ENCODE measurements around the gene CATSPERE.

Gene CATSPERE

DNA sequence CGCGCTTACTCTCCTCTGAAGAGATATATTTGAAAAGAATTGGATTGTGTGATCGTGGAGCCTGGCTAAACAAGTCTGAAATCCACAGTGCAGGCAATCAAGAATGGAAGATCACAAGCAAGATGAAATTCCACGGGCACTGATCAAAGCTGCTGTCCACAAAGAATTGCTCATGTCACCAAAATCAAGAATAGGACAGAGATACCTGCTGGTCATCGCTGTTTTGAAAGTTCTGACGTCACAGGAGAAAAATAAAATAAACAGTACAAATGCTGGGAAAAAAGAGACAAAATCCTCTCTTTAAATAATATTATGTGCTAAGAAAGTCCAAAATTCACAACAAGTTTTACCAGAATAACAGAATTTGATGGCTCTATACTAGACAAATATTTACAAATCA, 179.8 kb downstream of the CATSPERE start:
- Histone ChIP-seq H2BK5ac (ENCODE audit: low read length) (no peak overlapping the region), H2BK15ac (ENCODE audit: low read length) (no peak overlapping the region), H2BK120ac (ENCODE audit: low read depth, low read length) (no peak overlapping the region), H3K18ac (ENCODE audit: low read length) (no peak overlapping the region), H3K23ac (ENCODE audit: low read depth, low read length, poor library complexity) (no peak overlapping the region), H2AK5ac (ENCODE audit: low read depth, low read length) (no peak overlapping the region), H3K79me1 (ENCODE audit: low read depth, low read length) (no peaks in the 10 kb centered on the region), H2BK12ac (ENCODE audit: low read length) (no peak overlapping the region), H2AFZ (ENCODE audit: low read length) (no peak overlapping the region), H3K4me1 (ENCODE audit: control insufficient read depth in 2 of 2, insufficient read depth in 1 of 2, low read depth in 1 of 2, low read length in 2 of 2) (peaks cover 0 to under 1% of the 10 kb centered on the region in 2 donors), H3K27ac (replicated peaks; ENCODE audit: low read length) (no peak overlapping the region), H4K8ac (ENCODE audit: low read depth, low read length) (no peak overlapping the region), H3K4ac (ENCODE audit: low read length) (no peak overlapping the region), H3K14ac (ENCODE audit: low read length) (no peak overlapping the region), H3K9me3 (replicated peaks in 1 of 2; ENCODE audit: control insufficient read depth in 2 of 2, insufficient read depth in 1 of 2, low read depth in 1 of 2, low read length in 2 of 2) (peaks cover 0 to 6% of the 10 kb centered on the region in 2 donors), H3K9ac (ENCODE audit: low read depth, low read length, poor library complexity) (no peak overlapping the region), H3K4me2 (ENCODE audit: insufficient read depth, low read length, poor library complexity, severe bottlenecking) (no peak overlapping the region), H3K36me3 (replicated peaks in 1 of 2; ENCODE audit: control insufficient read depth in 2 of 2, insufficient read depth in 2 of 2, low read length in 2 of 2) (no peaks in the 10 kb centered on the region), H4K91ac (ENCODE audit: low read depth, low read length, poor library complexity) (no peak overlapping the region), H3K4me3 (ENCODE audit: low read length in 2 of 2) (no peak overlapping the region), H3K27me3 (ENCODE audit: control insufficient read depth in 3 of 3, insufficient read depth in 3 of 3, low read depth in 1 of 3, low read length in 3 of 3) (peaks cover 0 to 3% (median 2%) of the 10 kb centered on the region in 3 experiments)
- WGBS, 2 donors (ENCODE audit: extremely low coverage in 2 of 2, insufficient read length in 2 of 2, insufficient replicate concordance in 1 of 2), result no CpG with 5 or more reads among the region's 6 CpGs
- no peak for DNase-seq (ENCODE audit: low spot score)

DNA sequence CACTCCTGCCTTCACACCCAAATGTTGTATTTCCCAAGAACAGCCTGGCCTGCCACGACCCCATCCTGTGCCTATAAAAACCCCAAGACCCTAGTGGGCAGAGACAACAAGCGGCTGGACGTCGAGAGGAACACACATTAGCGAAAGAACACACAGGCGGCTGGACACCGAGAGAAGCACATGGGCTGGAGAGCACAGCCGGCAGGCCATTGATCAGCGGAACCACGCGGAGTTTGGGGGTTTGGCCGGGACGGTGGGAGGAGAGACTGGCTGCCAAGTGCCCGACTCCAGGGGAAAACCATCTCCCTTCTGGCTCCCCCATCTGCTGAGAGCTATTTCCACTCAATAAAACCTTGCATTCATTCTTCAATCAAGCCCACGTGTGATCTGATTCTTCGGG, 181.5 kb downstream of the CATSPERE start:
- Histone ChIP-seq H3K23ac (ENCODE audit: low read depth, low read length, poor library complexity) (peak overlapping the region; percentile 17), H2AFZ (ENCODE audit: low read length) (no peak overlapping the region), H3K14ac (ENCODE audit: low read length) (no peak overlapping the region), H3K9me3 (replicated peaks in 1 of 2; ENCODE audit: control insufficient read depth in 2 of 2, insufficient read depth in 1 of 2, low read depth in 1 of 2, low read length in 2 of 2) (peaks cover 0 to 6% of the 10 kb centered on the region in 2 donors), H2BK5ac (ENCODE audit: low read length) (no peak overlapping the region), H3K27me3 (ENCODE audit: control insufficient read depth in 3 of 3, insufficient read depth in 3 of 3, low read depth in 1 of 3, low read length in 3 of 3) (peaks cover 0 to 3% (median 2%) of the 10 kb centered on the region in 3 experiments), H3K4me2 (ENCODE audit: insufficient read depth, low read length, poor library complexity, severe bottlenecking) (no peak overlapping the region), H4K8ac (ENCODE audit: low read depth, low read length) (no peak overlapping the region), H2AK5ac (ENCODE audit: low read depth, low read length) (no peak overlapping the region), H2BK12ac (ENCODE audit: low read length) (no peak overlapping the region), H3K4me1 (ENCODE audit: control insufficient read depth in 2 of 2, insufficient read depth in 1 of 2, low read depth in 1 of 2, low read length in 2 of 2) (no peaks in the 10 kb centered on the region), H3K18ac (ENCODE audit: low read length) (no peak overlapping the region), H3K36me3 (replicated peaks in 1 of 2; ENCODE audit: control insufficient read depth in 2 of 2, insufficient read depth in 2 of 2, low read length in 2 of 2) (no peaks in the 10 kb centered on the region), H3K79me1 (ENCODE audit: low read depth, low read length) (no peaks in the 10 kb centered on the region), H3K4ac (ENCODE audit: low read length) (no peak overlapping the region), H2BK120ac (ENCODE audit: low read depth, low read length) (no peak overlapping the region), H2BK15ac (ENCODE audit: low read length) (no peak overlapping the region), H4K91ac (ENCODE audit: low read depth, low read length, poor library complexity) (no peak overlapping the region), H3K9ac (ENCODE audit: low read depth, low read length, poor library complexity) (no peak overlapping the region), H3K27ac (replicated peaks; ENCODE audit: low read length) (no peak overlapping the region), H3K4me3 (ENCODE audit: low read length in 2 of 2) (no peak overlapping the region)
- DNase-seq (ENCODE audit: low spot score), result no peak
- no CpG with 5 or more reads among the region's 16 CpGs for WGBS, 2 donors (ENCODE audit: extremely low coverage in 2 of 2, insufficient read length in 2 of 2, insufficient replicate concordance in 1 of 2)

DNA sequence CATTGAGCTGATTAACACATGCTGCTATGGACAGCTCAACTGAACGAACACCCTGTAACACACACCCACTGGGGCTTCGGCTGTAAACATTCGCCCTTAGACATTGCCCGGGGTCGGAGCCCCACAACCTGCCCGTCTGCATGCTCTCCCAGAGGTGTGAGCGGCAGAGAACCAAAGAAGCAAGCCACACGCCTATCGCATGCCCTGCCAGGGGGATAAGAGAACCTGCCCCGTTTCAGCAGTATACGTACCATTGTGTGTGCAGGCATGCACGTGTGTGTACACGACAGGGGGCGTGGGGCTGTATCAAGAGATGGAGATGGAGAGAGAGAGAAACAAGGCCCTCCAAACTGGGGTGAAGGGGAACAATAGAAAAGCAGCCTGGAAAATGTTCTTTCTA, 181.9 kb downstream of the CATSPERE start:
- no peak for DNase-seq (ENCODE audit: low spot score)
- Histone ChIP-seq H3K14ac (ENCODE audit: low read length) (no peak overlapping the region), H3K36me3 (replicated peaks in 1 of 2; ENCODE audit: control insufficient read depth in 2 of 2, insufficient read depth in 2 of 2, low read length in 2 of 2) (no peaks in the 10 kb centered on the region), H3K4ac (ENCODE audit: low read length) (no peak overlapping the region), H2BK120ac (ENCODE audit: low read depth, low read length) (no peak overlapping the region), H3K9me3 (replicated peaks in 1 of 2; ENCODE audit: control insufficient read depth in 2 of 2, insufficient read depth in 1 of 2, low read depth in 1 of 2, low read length in 2 of 2) (peaks cover 0 to 6% of the 10 kb centered on the region in 2 donors), H3K4me1 (ENCODE audit: control insufficient read depth in 2 of 2, insufficient read depth in 1 of 2, low read depth in 1 of 2, low read length in 2 of 2) (no peaks in the 10 kb centered on the region), H3K18ac (ENCODE audit: low read length) (no peak overlapping the region), H3K9ac (ENCODE audit: low read depth, low read length, poor library complexity) (no peak overlapping the region), H3K27me3 (ENCODE audit: control insufficient read depth in 3 of 3, insufficient read depth in 3 of 3, low read depth in 1 of 3, low read length in 3 of 3) (peaks cover 0 to 3% (median 2%) of the 10 kb centered on the region in 3 experiments), H4K8ac (ENCODE audit: low read depth, low read length) (no peak overlapping the region), H2BK12ac (ENCODE audit: low read length) (no peak overlapping the region), H4K91ac (ENCODE audit: low read depth, low read length, poor library complexity) (no peak overlapping the region), H3K27ac (replicated peaks; ENCODE audit: low read length) (no peak overlapping the region), H2BK5ac (ENCODE audit: low read length) (no peak overlapping the region), H2BK15ac (ENCODE audit: low read length) (no peak overlapping the region), H3K79me1 (ENCODE audit: low read depth, low read length) (no peaks in the 10 kb centered on the region), H3K4me2 (ENCODE audit: insufficient read depth, low read length, poor library complexity, severe bottlenecking) (no peak overlapping the region), H3K4me3 (ENCODE audit: low read length in 2 of 2) (no peak overlapping the region), H3K23ac (ENCODE audit: low read depth, low read length, poor library complexity) (no peak overlapping the region), H2AFZ (ENCODE audit: low read length) (no peak overlapping the region), H2AK5ac (ENCODE audit: low read depth, low read length) (no peak overlapping the region)
- WGBS, 2 donors (ENCODE audit: extremely low coverage in 2 of 2, insufficient read length in 2 of 2, insufficient replicate concordance in 1 of 2), result no CpG with 5 or more reads among the region's 14 CpGs

- H3K4me2 ChIP-seq (ENCODE audit: insufficient read depth, low read length, poor library complexity, severe bottlenecking), result no peak overlapping the region
- no peak overlapping the region for H3K14ac ChIP-seq (ENCODE audit: low read length)
- no peak overlapping the region for H3K23ac ChIP-seq (ENCODE audit: low read depth, low read length, poor library complexity)
- no CpG with 5 or more reads among the region's 6 CpGs for WGBS, 2 donors (ENCODE audit: extremely low coverage in 2 of 2, insufficient read length in 2 of 2, insufficient replicate concordance in 1 of 2)
- H3K36me3 ChIP-seq (replicated peaks in 1 of 2; ENCODE audit: control insufficient read depth in 2 of 2, insufficient read depth in 2 of 2, low read length in 2 of 2), result no peaks in the 10 kb centered on the region
- H3K9me3 ChIP-seq (replicated peaks in 1 of 2; ENCODE audit: control insufficient read depth in 2 of 2, insufficient read depth in 1 of 2, low read depth in 1 of 2, low read length in 2 of 2), result peaks cover 0 to 6% of the 10 kb centered on the region in 2 donors
- no peak overlapping the region for H2AFZ ChIP-seq (ENCODE audit: low read length)
- H3K79me1 ChIP-seq (ENCODE audit: low read depth, low read length), result no peaks in the 10 kb centered on the region
- no peak overlapping the region for H2BK120ac ChIP-seq (ENCODE audit: low read depth, low read length)
- H3K9ac ChIP-seq (ENCODE audit: low read depth, low read length, poor library complexity), result no peak overlapping the region
- H2BK12ac ChIP-seq (ENCODE audit: low read length), result no peak overlapping the region
- H2BK5ac ChIP-seq (ENCODE audit: low read length), result no peak overlapping the region
- DNase-seq (ENCODE audit: low spot score), result no peak
- H3K18ac ChIP-seq (ENCODE audit: low read length), result no peak overlapping the region
- no peaks in the 10 kb centered on the region for H3K4me1 ChIP-seq (ENCODE audit: control insufficient read depth in 2 of 2, insufficient read depth in 1 of 2, low read depth in 1 of 2, low read length in 2 of 2)
- no peaks in the 10 kb centered on the region for H3K27me3 ChIP-seq (ENCODE audit: control insufficient read depth in 3 of 3, insufficient read depth in 3 of 3, low read depth in 1 of 3, low read length in 3 of 3)
- H4K8ac ChIP-seq (ENCODE audit: low read depth, low read length), result no peak overlapping the region
- no peak overlapping the region for H3K27ac ChIP-seq (replicated peaks; ENCODE audit: low read length)
- no peak overlapping the region for H2AK5ac ChIP-seq (ENCODE audit: low read depth, low read length)
- no peak overlapping the region for H3K4ac ChIP-seq (ENCODE audit: low read length)
- no peak overlapping the region for H4K91ac ChIP-seq (ENCODE audit: low read depth, low read length, poor library complexity)
- no peak overlapping the region for H3K4me3 ChIP-seq (ENCODE audit: low read length in 2 of 2)
- H2BK15ac ChIP-seq (ENCODE audit: low read length), result no peak overlapping the region
Measured at GRCh38 chr1:244645414-244645813, 184.3 kb downstream of the CATSPERE start.
